Measurements from ENCODE around the gene TERT.

- TF ChIP-seq CTCF (conservative IDR thresholded peaks at IDR 0.05; ENCODE audit: low read length) (no peak), EZH2phosphoT487 (IDR thresholded peaks at IDR 0.05; ENCODE audit: borderline replicate concordance) (no peak)
These were observed 75.6 kb downstream of the TERT start for GRCh38 chr5:1219098-1219767.
